RCC 7860 (cell line): ENCODE data around the gene TEX44.
A peak's percentile ranks its signal among the peaks of the same experiment; 100 is the strongest.

ENCODE experiments used
- DNase-seq: peaks from one replicate; pipeline ENCODE4 v3.0.0-alpha.2; 2015; ENCODE audit warnings: low spot score
- FAIRE-seq: peaks from 2 replicates; lab custom pipeline; 2012; peaks lifted over from hg19 to GRCh38; lab: Jason Lieb, UNC

TEX44 gene

GRCh38 chr2:231604685-231605606 is 12.3 kb downstream of the TEX44 start:
- DNase-seq: peak; percentile 88
- no peak for FAIRE-seq

- no peak for FAIRE-seq
- no peak for DNase-seq
These were observed 13.0 kb downstream of the TEX44 start for GRCh38 chr2:231605607-231606091.

- DNase-seq: no peak
- FAIRE-seq: no peak
These were observed 14.3 kb downstream of the TEX44 start for GRCh38 chr2:231606941-231607340.

- peak; percentile 74 for FAIRE-seq
- DNase-seq: peak; percentile 89
These were observed 18.8 kb downstream of the TEX44 start for GRCh38 chr2:231611273-231612108.

GRCh38 chr2:231612109-231612455 is 19.4 kb downstream of the TEX44 start:
- peak; percentile 81 for DNase-seq
- no peak for FAIRE-seq

GRCh38 chr2:231612456-231613330 is 20.0 kb downstream of the TEX44 start:
- FAIRE-seq (peak; percentile 75), DNase-seq (peak; percentile 94)

GRCh38 chr2:231613331-231613662 is 20.6 kb downstream of the TEX44 start:
- DNase-seq (no peak), FAIRE-seq (no peak)

- DNase-seq (no peak), FAIRE-seq (no peak)
These were observed 21.2 kb downstream of the TEX44 start for GRCh38 chr2:231613663-231614558.

- DNase-seq: no peak
- FAIRE-seq: no peak
These were observed 21.9 kb downstream of the TEX44 start for GRCh38 chr2:231614559-231615057.

- FAIRE-seq (no peak), DNase-seq (no peak)
These were observed 22.5 kb downstream of the TEX44 start for GRCh38 chr2:231615058-231615671.

GRCh38 chr2:231616296-231616695 is 23.6 kb downstream of the TEX44 start:
- DNase-seq: no peak
- FAIRE-seq: no peak

- FAIRE-seq (no peak), DNase-seq (peak; percentile 17)
These were observed 24.6 kb downstream of the TEX44 start for GRCh38 chr2:231617059-231617926.

GRCh38 chr2:231621051-231621879 is 28.6 kb downstream of the TEX44 start:
- DNase-seq (no peak), FAIRE-seq (no peak)

GRCh38 chr2:231622963-231623362 is 30.3 kb downstream of the TEX44 start:
- DNase-seq (no peak), FAIRE-seq (no peak)

- FAIRE-seq (no peak), DNase-seq (no peak)
These were observed 33.8 kb downstream of the TEX44 start for GRCh38 chr2:231626449-231626848.

- no peak for FAIRE-seq
These were observed 34.9 kb downstream of the TEX44 start for GRCh38 chr2:231627384-231628120.

More at GRCh38 chr2:231627384-231628120, 34.9 kb downstream of the TEX44 start:
- no peak for DNase-seq
